Measurements from ENCODE around the gene KCNC1. TPM values are rescaled to one million over a fixed set of nuclear protein-coding genes. Genes with fewer than 3 reads are reported as not detected.

Gene KCNC1
- total and polyA plus RNA-seq, 4 experiments from 2014 or later = 0.23 TPM; not detected in 3

- Histone ChIP-seq H3K4me1 (ENCODE audit: insufficient read depth, low read length) (no peaks in the 10 kb centered on the region), H3K27ac (ENCODE audit: low read depth, low read length) (no peak overlapping the region), H3K4me3 (ENCODE audit: low read length in 2 of 2) (no peak overlapping the region), H3K9me3 (ENCODE audit: control insufficient read depth in 1 of 2, low read length in 2 of 2) (no peaks in the 10 kb centered on the region), H3K27me3 (ENCODE audit: insufficient read depth, low read length) (no peaks in the 10 kb centered on the region), H3K36me3 (ENCODE audit: insufficient read depth, low read length) (no peaks in the 10 kb centered on the region)
- no peak for DNase-seq
- intact Hi-C loops (cut with micrococcal nuclease) = no loop called here
- ChIA-PET POLR2A (ENCODE audit: partially characterized antibody) (no interaction called here), CTCF (ENCODE audit: partially characterized antibody) (no interaction called here)
- peaks cover 11 to 53% of the 10 kb centered on the region in 2 donors for H3K36me3 Mint-ChIP-seq
- no peak overlapping the region for H3K27ac Mint-ChIP-seq
- H3K4me3 Mint-ChIP-seq = no peak overlapping the region
- H3K27me3 Mint-ChIP-seq = no peaks in the 10 kb centered on the region
- peaks cover 0 to 2% (median 0%) of the 10 kb centered on the region in 4 donors for H3K4me1 Mint-ChIP-seq
- H3K9me3 Mint-ChIP-seq = peaks cover 0 to 2% (median 0%) of the 10 kb centered on the region in 8 donors
Measured at GRCh38 chr11:17810746-17811145, 76.2 kb downstream of the KCNC1 start.

GRCh38 chr11:17811352-17811751, 76.8 kb downstream of the KCNC1 start:
- ChIA-PET POLR2A (ENCODE audit: partially characterized antibody) (no interaction called here), CTCF (ENCODE audit: partially characterized antibody) (no interaction called here)
- no peaks in the 10 kb centered on the region for H3K36me3 ChIP-seq (ENCODE audit: insufficient read depth, low read length)
- Mint-ChIP-seq H3K36me3 (peaks cover 11 to 47% of the 10 kb centered on the region in 2 donors), H3K27ac (no peak overlapping the region), H3K27me3 (no peaks in the 10 kb centered on the region), H3K9me3 (peaks cover 0 to 2% (median 0%) of the 10 kb centered on the region in 8 donors), H3K4me1 (peaks cover 0 to 2% (median 0%) of the 10 kb centered on the region in 4 donors), H3K4me3 (no peak overlapping the region)
- no peak for DNase-seq
- H3K4me3 ChIP-seq (ENCODE audit: low read length in 2 of 2) = no peak overlapping the region
- H3K27ac ChIP-seq (ENCODE audit: low read depth, low read length) = no peak overlapping the region
- H3K4me1 ChIP-seq (ENCODE audit: insufficient read depth, low read length) = no peaks in the 10 kb centered on the region
- H3K9me3 ChIP-seq (ENCODE audit: control insufficient read depth in 1 of 2, low read length in 2 of 2) = no peaks in the 10 kb centered on the region
- H3K27me3 ChIP-seq (ENCODE audit: insufficient read depth, low read length) = no peaks in the 10 kb centered on the region
- intact Hi-C loops (cut with micrococcal nuclease) = no loop called here

- intact Hi-C loops (cut with micrococcal nuclease) = no loop called here
- ChIA-PET CTCF (ENCODE audit: partially characterized antibody) (no interaction called here), POLR2A (ENCODE audit: partially characterized antibody) (no interaction called here)
- H3K9me3 Mint-ChIP-seq = peaks cover 0 to 2% (median 0%) of the 10 kb centered on the region in 8 donors
- H3K27ac ChIP-seq (ENCODE audit: low read depth, low read length) = no peak overlapping the region
- H3K27me3 Mint-ChIP-seq = no peaks in the 10 kb centered on the region
- no peaks in the 10 kb centered on the region for H3K4me1 ChIP-seq (ENCODE audit: insufficient read depth, low read length)
- no peak overlapping the region for H3K4me3 Mint-ChIP-seq
- H3K36me3 Mint-ChIP-seq = peaks cover 11 to 38% of the 10 kb centered on the region in 2 donors
- H3K27me3 ChIP-seq (ENCODE audit: insufficient read depth, low read length) = no peaks in the 10 kb centered on the region
- no peak for DNase-seq
- no peaks in the 10 kb centered on the region for H3K36me3 ChIP-seq (ENCODE audit: insufficient read depth, low read length)
- H3K9me3 ChIP-seq (ENCODE audit: control insufficient read depth in 1 of 2, low read length in 2 of 2) = no peaks in the 10 kb centered on the region
- H3K27ac Mint-ChIP-seq = no peak overlapping the region
- peaks cover 0 to 2% (median 0%) of the 10 kb centered on the region in 4 donors for H3K4me1 Mint-ChIP-seq
- no peak overlapping the region for H3K4me3 ChIP-seq (ENCODE audit: low read length in 2 of 2)
Measured at GRCh38 chr11:17812091-17812864, 77.7 kb downstream of the KCNC1 start.

GRCh38 chr11:17812865-17813187, 78.2 kb downstream of the KCNC1 start:
- Mint-ChIP-seq H3K27ac (no peak overlapping the region), H3K36me3 (peaks cover 11 to 36% of the 10 kb centered on the region in 2 donors), H3K4me1 (peaks cover 0 to 2% (median 0%) of the 10 kb centered on the region in 4 donors), H3K27me3 (no peaks in the 10 kb centered on the region), H3K9me3 (peaks cover 0 to 2% (median 0%) of the 10 kb centered on the region in 8 donors), H3K4me3 (no peak overlapping the region)
- DNase-seq = no peak
- CTCF ChIA-PET (ENCODE audit: partially characterized antibody) = interaction anchor here (1.4 kb wide), 1 partner anchor 52 kb away, joined by 3 read pairs; no protein-coding TSS in a partner anchor
- intact Hi-C loops (cut with micrococcal nuclease) = no loop called here
- POLR2A ChIA-PET (ENCODE audit: partially characterized antibody) = no interaction called here
- Histone ChIP-seq H3K27me3 (ENCODE audit: insufficient read depth, low read length) (no peaks in the 10 kb centered on the region), H3K4me1 (ENCODE audit: insufficient read depth, low read length) (no peaks in the 10 kb centered on the region), H3K4me3 (ENCODE audit: low read length in 2 of 2) (no peak overlapping the region), H3K9me3 (ENCODE audit: control insufficient read depth in 1 of 2, low read length in 2 of 2) (no peaks in the 10 kb centered on the region), H3K27ac (ENCODE audit: low read depth, low read length) (no peak overlapping the region), H3K36me3 (ENCODE audit: insufficient read depth, low read length) (no peaks in the 10 kb centered on the region)

- POLR2A ChIA-PET (ENCODE audit: partially characterized antibody) = no interaction called here
- peaks cover 11 to 31% of the 10 kb centered on the region in 2 donors for H3K36me3 Mint-ChIP-seq
- no peak overlapping the region for H3K27ac ChIP-seq (ENCODE audit: low read depth, low read length)
- intact Hi-C loops (cut with micrococcal nuclease) = no loop called here
- no peak overlapping the region for H3K4me3 ChIP-seq (ENCODE audit: low read length in 2 of 2)
- H3K4me3 Mint-ChIP-seq = no peak overlapping the region
- H3K27ac Mint-ChIP-seq = no peak overlapping the region
- no peaks in the 10 kb centered on the region for H3K27me3 ChIP-seq (ENCODE audit: insufficient read depth, low read length)
- H3K4me1 Mint-ChIP-seq = peaks cover 0 to 2% (median 0%) of the 10 kb centered on the region in 4 donors
- H3K36me3 ChIP-seq (ENCODE audit: insufficient read depth, low read length) = no peaks in the 10 kb centered on the region
- H3K9me3 ChIP-seq (ENCODE audit: control insufficient read depth in 1 of 2, low read length in 2 of 2) = no peaks in the 10 kb centered on the region
- H3K9me3 Mint-ChIP-seq = peaks cover 0 to 2% (median 0%) of the 10 kb centered on the region in 8 donors
- CTCF ChIA-PET (ENCODE audit: partially characterized antibody) = interaction anchor here (1.4 kb wide), 1 partner anchor 51 kb away, joined by 3 read pairs; no protein-coding TSS in a partner anchor
- no peaks in the 10 kb centered on the region for H3K27me3 Mint-ChIP-seq
- no peaks in the 10 kb centered on the region for H3K4me1 ChIP-seq (ENCODE audit: insufficient read depth, low read length)
- DNase-seq = no peak
Measured at GRCh38 chr11:17813391-17814059, 78.9 kb downstream of the KCNC1 start.

GRCh38 chr11:17814546-17814945, 80.0 kb downstream of the KCNC1 start:
- intact Hi-C loops (cut with micrococcal nuclease) = no loop called here
- no peak for DNase-seq
- Mint-ChIP-seq H3K4me3 (no peak overlapping the region), H3K4me1 (peaks cover 0 to 2% (median 0%) of the 10 kb centered on the region in 4 donors), H3K27me3 (no peaks in the 10 kb centered on the region), H3K27ac (no peak overlapping the region), H3K9me3 (no peaks in the 10 kb centered on the region), H3K36me3 (peaks cover 11 to 22% of the 10 kb centered on the region in 2 donors)
- Histone ChIP-seq H3K9me3 (ENCODE audit: control insufficient read depth in 1 of 2, low read length in 2 of 2) (no peaks in the 10 kb centered on the region), H3K27ac (ENCODE audit: low read depth, low read length) (no peak overlapping the region), H3K4me3 (ENCODE audit: low read length in 2 of 2) (no peak overlapping the region), H3K27me3 (ENCODE audit: insufficient read depth, low read length) (no peaks in the 10 kb centered on the region), H3K4me1 (ENCODE audit: insufficient read depth, low read length) (no peaks in the 10 kb centered on the region), H3K36me3 (ENCODE audit: insufficient read depth, low read length) (no peaks in the 10 kb centered on the region)
- POLR2A ChIA-PET (ENCODE audit: partially characterized antibody) = no interaction called here
- CTCF ChIA-PET (ENCODE audit: partially characterized antibody) = no interaction called here

GRCh38 chr11:17816232-17816931, 81.8 kb downstream of the KCNC1 start:
- H3K4me1 Mint-ChIP-seq = peaks cover 0 to 2% (median 0%) of the 10 kb centered on the region in 4 donors
- no peaks in the 10 kb centered on the region for H3K9me3 Mint-ChIP-seq
- Histone ChIP-seq H3K4me1 (ENCODE audit: insufficient read depth, low read length) (no peaks in the 10 kb centered on the region), H3K36me3 (ENCODE audit: insufficient read depth, low read length) (no peaks in the 10 kb centered on the region), H3K27me3 (ENCODE audit: insufficient read depth, low read length) (no peaks in the 10 kb centered on the region), H3K9me3 (ENCODE audit: control insufficient read depth in 1 of 2, low read length in 2 of 2) (no peaks in the 10 kb centered on the region), H3K4me3 (ENCODE audit: low read length in 2 of 2) (no peak overlapping the region), H3K27ac (ENCODE audit: low read depth, low read length) (no peak overlapping the region)
- no peak overlapping the region for H3K27ac Mint-ChIP-seq
- peaks cover 8 to 12% of the 10 kb centered on the region in 2 donors for H3K36me3 Mint-ChIP-seq
- H3K4me3 Mint-ChIP-seq = no peak overlapping the region
- intact Hi-C loops (cut with micrococcal nuclease) = no loop called here
- H3K27me3 Mint-ChIP-seq = no peaks in the 10 kb centered on the region
- DNase-seq = no peak
- CTCF ChIA-PET (ENCODE audit: partially characterized antibody) = no interaction called here
- POLR2A ChIA-PET (ENCODE audit: partially characterized antibody) = no interaction called here

Data from CD4-positive, alpha-beta memory T cell (primary cell).